ENCODE results near the gene GLRX. TPM values are rescaled to one million over a fixed set of nuclear protein-coding genes. Genes with fewer than 3 reads are reported as not detected.
A peak's percentile ranks its signal among the peaks of the same experiment; 100 is the strongest.

GLRX gene
- total and polyA plus RNA-seq, 2 of the 13 experiments (the other 11 are each of a cell fraction or from before 2014, with no cell fraction given), result 63.8 to 499 TPM

DNA sequence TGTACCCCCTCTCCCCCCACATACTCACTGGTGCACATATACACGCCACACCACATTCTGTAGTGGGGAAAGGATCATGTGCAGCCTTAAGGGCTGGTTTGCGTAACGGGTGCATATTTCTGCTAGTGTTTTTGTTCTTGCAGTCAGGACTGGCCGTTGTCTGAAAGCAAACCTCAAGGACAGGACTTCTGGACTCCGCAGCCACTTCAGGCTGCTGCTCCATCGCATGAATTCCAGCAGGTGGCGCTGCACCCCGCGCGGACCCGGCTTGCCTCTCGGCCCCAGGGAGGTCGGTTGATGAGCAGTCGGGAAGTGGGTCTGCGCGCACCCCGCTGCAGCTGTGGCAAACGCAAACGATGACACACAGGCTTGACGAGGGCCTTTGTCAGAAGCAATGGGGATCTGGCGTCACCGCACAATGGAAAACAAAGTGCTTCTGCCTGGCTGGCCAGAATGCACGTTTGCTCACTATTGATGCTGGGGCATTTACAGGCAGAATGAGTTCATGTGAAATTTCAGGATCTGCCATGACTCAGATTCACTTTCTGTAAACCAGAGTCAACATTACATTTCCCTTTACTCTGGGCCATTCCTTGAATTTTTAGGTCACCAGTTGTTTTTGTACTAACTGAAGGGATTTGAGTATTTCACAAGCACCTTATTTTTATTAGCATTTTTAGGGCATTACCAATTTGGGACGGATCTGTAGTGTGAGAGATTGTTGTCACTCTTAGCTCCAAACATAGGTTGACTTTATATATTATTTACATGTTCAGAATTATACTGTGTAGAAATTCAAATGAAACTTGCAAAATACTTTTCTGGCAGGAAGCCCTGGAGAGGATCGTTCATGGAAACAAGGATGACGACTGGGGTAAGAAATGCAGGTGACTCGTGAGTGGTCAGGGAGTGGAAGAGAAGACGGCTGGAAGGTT is 36.4 kb upstream of the GLRX start (continued):
- TF ChIP-seq, protein P1, sequence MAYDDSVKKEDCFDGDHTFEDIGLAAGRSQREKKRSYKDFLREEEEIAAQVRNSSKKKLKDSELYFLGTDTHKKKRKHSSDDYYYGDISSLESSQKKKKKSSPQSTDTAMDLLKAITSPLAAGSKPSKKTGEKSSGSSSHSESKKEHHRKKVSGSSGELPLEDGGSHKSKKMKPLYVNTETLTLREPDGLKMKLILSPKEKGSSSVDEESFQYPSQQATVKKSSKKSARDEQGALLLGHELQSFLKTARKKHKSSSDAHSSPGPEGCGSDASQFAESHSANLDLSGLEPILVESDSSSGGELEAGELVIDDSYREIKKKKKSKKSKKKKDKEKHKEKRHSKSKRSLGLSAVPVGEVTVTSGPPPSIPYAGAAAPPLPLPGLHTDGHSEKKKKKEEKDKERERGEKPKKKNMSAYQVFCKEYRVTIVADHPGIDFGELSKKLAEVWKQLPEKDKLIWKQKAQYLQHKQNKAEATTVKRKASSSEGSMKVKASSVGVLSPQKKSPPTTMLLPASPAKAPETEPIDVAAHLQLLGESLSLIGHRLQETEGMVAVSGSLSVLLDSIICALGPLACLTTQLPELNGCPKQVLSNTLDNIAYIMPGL (CRISPR knock-in tag; IDR thresholded peaks at IDR 0.05; ENCODE audit: borderline replicate concordance in 1 of 2, low read depth in 1 of 2), result peak; percentile 89 to 97
- TF ChIP-seq ZBTB20 (CRISPR knock-in tag; IDR thresholded peaks at IDR 0.05; ENCODE audit: borderline replicate concordance, low read depth) (peak; percentile 74; the same call in 1 of the 2 replicates), PPARG (CRISPR knock-in tag; conservative IDR thresholded peaks at IDR 0.05) (no peak), ZNF75D (CRISPR knock-in tag; IDR thresholded peaks at IDR 0.05; ENCODE audit: borderline replicate concordance) (no peak), ZBTB7B (CRISPR knock-in tag; IDR thresholded peaks at IDR 0.05) (peak; percentile 90), ISX (CRISPR knock-in tag; conservative IDR thresholded peaks at IDR 0.05) (0 out of 2 replicates have a peak, but pooled peaks have one; percentile 39), GTF3A (CRISPR knock-in tag; conservative IDR thresholded peaks at IDR 0.05) (no peak), ZNF136 (CRISPR knock-in tag; IDR thresholded peaks at IDR 0.05; ENCODE audit: low read depth) (peak; percentile 49; the same call in 1 of the 2 replicates), RARG (CRISPR knock-in tag; IDR thresholded peaks at IDR 0.05; ENCODE audit: low read depth) (no peak), JUN (CRISPR knock-in tag; IDR thresholded peaks at IDR 0.05) (peak; percentile 86), ZNF232 (CRISPR knock-in tag; IDR thresholded peaks at IDR 0.05; ENCODE audit: borderline replicate concordance) (peak; percentile 64; the same call in 1 of the 2 replicates), SOX13 (IDR thresholded peaks at IDR 0.05) (peak; percentile 13; the same call in 1 of the 2 replicates), SOX13 (CRISPR knock-in tag; conservative IDR thresholded peaks at IDR 0.05 in 1 of 2, IDR thresholded peaks at IDR 0.05 in 1 of 2) (peak in 1 of 2 experiments; percentile 87; a peak in 1 of 4 replicates)
- TF ChIP-seq, protein P2, sequence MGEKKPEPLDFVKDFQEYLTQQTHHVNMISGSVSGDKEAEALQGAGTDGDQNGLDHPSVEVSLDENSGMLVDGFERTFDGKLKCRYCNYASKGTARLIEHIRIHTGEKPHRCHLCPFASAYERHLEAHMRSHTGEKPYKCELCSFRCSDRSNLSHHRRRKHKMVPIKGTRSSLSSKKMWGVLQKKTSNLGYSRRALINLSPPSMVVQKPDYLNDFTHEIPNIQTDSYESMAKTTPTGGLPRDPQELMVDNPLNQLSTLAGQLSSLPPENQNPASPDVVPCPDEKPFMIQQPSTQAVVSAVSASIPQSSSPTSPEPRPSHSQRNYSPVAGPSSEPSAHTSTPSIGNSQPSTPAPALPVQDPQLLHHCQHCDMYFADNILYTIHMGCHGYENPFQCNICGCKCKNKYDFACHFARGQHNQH (CRISPR knock-in tag; IDR thresholded peaks at IDR 0.05), result peak; percentile 86
- TF ChIP-seq, protein P3, sequence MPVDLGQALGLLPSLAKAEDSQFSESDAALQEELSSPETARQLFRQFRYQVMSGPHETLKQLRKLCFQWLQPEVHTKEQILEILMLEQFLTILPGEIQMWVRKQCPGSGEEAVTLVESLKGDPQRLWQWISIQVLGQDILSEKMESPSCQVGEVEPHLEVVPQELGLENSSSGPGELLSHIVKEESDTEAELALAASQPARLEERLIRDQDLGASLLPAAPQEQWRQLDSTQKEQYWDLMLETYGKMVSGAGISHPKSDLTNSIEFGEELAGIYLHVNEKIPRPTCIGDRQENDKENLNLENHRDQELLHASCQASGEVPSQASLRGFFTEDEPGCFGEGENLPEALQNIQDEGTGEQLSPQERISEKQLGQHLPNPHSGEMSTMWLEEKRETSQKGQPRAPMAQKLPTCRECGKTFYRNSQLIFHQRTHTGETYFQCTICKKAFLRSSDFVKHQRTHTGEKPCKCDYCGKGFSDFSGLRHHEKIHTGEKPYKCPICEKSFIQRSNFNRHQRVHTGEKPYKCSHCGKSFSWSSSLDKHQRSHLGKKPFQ (CRISPR knock-in tag; IDR thresholded peaks at IDR 0.05; ENCODE audit: insufficient replicate concordance), result peak; percentile 60
- TF ChIP-seq, protein P4, sequence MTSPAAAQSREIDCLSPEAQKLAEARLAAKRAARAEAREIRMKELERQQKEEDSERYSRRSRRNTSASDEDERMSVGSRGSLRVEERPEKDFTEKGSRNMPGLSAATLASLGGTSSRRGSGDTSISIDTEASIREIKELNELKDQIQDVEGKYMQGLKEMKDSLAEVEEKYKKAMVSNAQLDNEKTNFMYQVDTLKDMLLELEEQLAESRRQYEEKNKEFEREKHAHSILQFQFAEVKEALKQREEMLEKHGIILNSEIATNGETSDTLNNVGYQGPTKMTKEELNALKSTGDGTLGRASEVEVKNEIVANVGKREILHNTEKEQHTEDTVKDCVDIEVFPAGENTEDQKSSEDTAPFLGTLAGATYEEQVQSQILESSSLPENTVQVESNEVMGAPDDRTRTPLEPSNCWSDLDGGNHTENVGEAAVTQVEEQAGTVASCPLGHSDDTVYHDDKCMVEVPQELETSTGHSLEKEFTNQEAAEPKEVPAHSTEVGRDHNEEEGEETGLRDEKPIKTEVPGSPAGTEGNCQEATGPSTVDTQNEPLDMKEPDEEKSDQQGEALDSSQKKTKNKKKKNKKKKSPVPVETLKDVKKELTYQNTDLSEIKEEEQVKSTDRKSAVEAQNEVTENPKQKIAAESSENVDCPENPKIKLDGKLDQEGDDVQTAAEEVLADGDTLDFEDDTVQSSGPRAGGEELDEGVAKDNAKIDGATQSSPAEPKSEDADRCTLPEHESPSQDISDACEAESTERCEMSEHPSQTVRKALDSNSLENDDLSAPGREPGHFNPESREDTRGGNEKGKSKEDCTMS (CRISPR knock-in tag; conservative IDR thresholded peaks at IDR 0.05), result no peak
- TF ChIP-seq, protein P5, sequence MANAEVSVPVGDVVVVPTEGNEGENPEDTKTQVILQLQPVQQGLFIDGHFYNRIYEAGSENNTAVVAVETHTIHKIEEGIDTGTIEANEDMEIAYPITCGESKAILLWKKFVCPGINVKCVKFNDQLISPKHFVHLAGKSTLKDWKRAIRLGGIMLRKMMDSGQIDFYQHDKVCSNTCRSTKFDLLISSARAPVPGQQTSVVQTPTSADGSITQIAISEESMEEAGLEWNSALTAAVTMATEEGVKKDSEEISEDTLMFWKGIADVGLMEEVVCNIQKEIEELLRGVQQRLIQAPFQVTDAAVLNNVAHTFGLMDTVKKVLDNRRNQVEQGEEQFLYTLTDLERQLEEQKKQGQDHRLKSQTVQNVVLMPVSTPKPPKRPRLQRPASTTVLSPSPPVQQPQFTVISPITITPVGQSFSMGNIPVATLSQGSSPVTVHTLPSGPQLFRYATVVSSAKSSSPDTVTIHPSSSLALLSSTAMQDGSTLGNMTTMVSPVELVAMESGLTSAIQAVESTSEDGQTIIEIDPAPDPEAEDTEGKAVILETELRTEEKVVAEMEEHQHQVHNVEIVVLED (CRISPR knock-in tag; IDR thresholded peaks at IDR 0.05; ENCODE audit: borderline replicate concordance), result peak; percentile 56

All from HepG2 (cell line).